HEK293 (cell line): Measurements from ENCODE around the gene LRP8.

Source experiments
- CTCF ChIA-PET: fragments of 350-600 bp; formaldehyde crosslinking; extraction: SDS; loops from one replicate; lab custom pipeline; 2021; ENCODE audit warnings: antibody characterized with exemption; lab: Yijun Ruan, JAX
- POLR2A ChIA-PET: fragments of 300-600 bp; formaldehyde crosslinking; extraction: SDS; loops from one replicate; lab custom pipeline; 2020; ENCODE audit warnings: antibody characterized with exemption, inconsistent platforms; lab: Yijun Ruan, JAX
- H3K27ac ChIP-seq: fragments of 200-500 bp; sonication (Bioruptor generic); 2 replicates; pipeline ENCODE4 v1.5.1; 2014; ENCODE audit warnings: low read depth, low read length, control low read depth, inconsistent platforms; ENCODE audit errors: extremely low read depth
- H3K36me3 ChIP-seq, 2 experiments: fragments of 200-500 bp in 1 of 2; sonication (Bioruptor generic) in 1 of 2; 1 replicate in 1 of 2; 2 replicates in 1 of 2; pipeline ENCODE4 v1.5.1; 2014 to 2017; ENCODE audit warnings: inconsistent platforms in 2 of 2, low read length in 2 of 2; ENCODE audit not compliant: control insufficient read depth in 2 of 2, insufficient read depth in 1 of 2
- H3K4me1 ChIP-seq: fragments of 200-500 bp; sonication (Bioruptor generic); 2 replicates; pipeline ENCODE4 v1.5.1; 2014; ENCODE audit warnings: mild to moderate bottlenecking, low read length, inconsistent platforms; ENCODE audit not compliant: control insufficient read depth, insufficient read depth
- H3K4me3 ChIP-seq: 2 replicates; pipeline ENCODE4 v1.5.1; 2011; ENCODE audit warnings: low read depth, mild to moderate bottlenecking, control low read depth, low read length, moderate library complexity
- H3K9me3 ChIP-seq: fragments of 200-500 bp; sonication (Bioruptor generic); 2 replicates; pipeline ENCODE4 v1.5.1; 2014; ENCODE audit warnings: low read depth, low read length, inconsistent platforms; ENCODE audit not compliant: control insufficient read depth, insufficient read depth
- GLIS2 ChIP-seq: fragments of 450-650 bp; formaldehyde crosslinking; IDR thresholded peaks from 2 replicates; pipeline ENCODE4 v1.5.1; 2016; ENCODE audit warnings: missing biosample characterization, missing genetic modification characterization
- KLF1 ChIP-seq: fragments of 450-650 bp; formaldehyde crosslinking; IDR thresholded peaks from 2 replicates; pipeline ENCODE4 v1.5.1; 2016; ENCODE audit warnings: missing biosample characterization, missing genetic modification characterization
- KLF10 ChIP-seq: fragments of 450-650 bp; IDR thresholded peaks from 2 replicates; pipeline ENCODE4 v1.5.1; 2018; ENCODE audit warnings: missing biosample characterization, mild to moderate bottlenecking, missing genetic modification characterization
- KLF9 ChIP-seq: fragments of 450-650 bp; formaldehyde crosslinking; IDR thresholded peaks from 2 replicates; pipeline ENCODE4 v1.5.1; 2016; ENCODE audit warnings: missing biosample characterization, missing genetic modification characterization, low read depth
- MYNN ChIP-seq: fragments of 450-650 bp; formaldehyde crosslinking; IDR thresholded peaks from 2 replicates; pipeline ENCODE4 v1.5.1; 2016; ENCODE audit warnings: missing biosample characterization, missing genetic modification characterization, borderline replicate concordance
- PRDM6 ChIP-seq: fragments of 450-650 bp; formaldehyde crosslinking; IDR thresholded peaks from 2 replicates; pipeline ENCODE4 v1.5.1; 2017; ENCODE audit warnings: missing biosample characterization, missing genetic modification characterization
- ZBTB11 ChIP-seq: fragments of 450-650 bp; formaldehyde crosslinking; conservative IDR thresholded peaks from 2 replicates; pipeline ENCODE4 v1.5.1; 2016; ENCODE audit warnings: low read depth, missing biosample characterization, missing genetic modification characterization
- ZBTB20 ChIP-seq: fragments of 450-650 bp; formaldehyde crosslinking; IDR thresholded peaks from 2 replicates; pipeline ENCODE4 v1.5.1; 2016; ENCODE audit warnings: missing biosample characterization, missing genetic modification characterization
- ZBTB21 ChIP-seq: fragments of 450-650 bp; formaldehyde crosslinking; IDR thresholded peaks from 2 replicates; pipeline ENCODE4 v1.5.1; 2017; ENCODE audit warnings: missing biosample characterization, missing genetic modification characterization
- ZBTB8A ChIP-seq: fragments of 450-650 bp; formaldehyde crosslinking; IDR thresholded peaks from 2 replicates; pipeline ENCODE4 v1.5.1; 2016; ENCODE audit warnings: missing biosample characterization, missing genetic modification characterization
- ZNF138 ChIP-seq: fragments of 450-650 bp; formaldehyde crosslinking; IDR thresholded peaks from 2 replicates; pipeline ENCODE4 v1.5.1; 2016; ENCODE audit warnings: missing biosample characterization, missing genetic modification characterization, borderline replicate concordance
- ZNF155 ChIP-seq: fragments of 450-650 bp; formaldehyde crosslinking; IDR thresholded peaks from 2 replicates; pipeline ENCODE4 v1.5.1; 2016; ENCODE audit warnings: missing biosample characterization, missing genetic modification characterization
- ZNF184 ChIP-seq: fragments of 450-650 bp; IDR thresholded peaks from 2 replicates; pipeline ENCODE4 v1.5.1; 2018; ENCODE audit warnings: missing biosample characterization, mild to moderate bottlenecking, missing genetic modification characterization
- ZNF248 ChIP-seq: fragments of 450-650 bp; formaldehyde crosslinking; IDR thresholded peaks from 2 replicates; pipeline ENCODE4 v1.5.1; 2017; ENCODE audit warnings: missing biosample characterization, missing genetic modification characterization
- ZNF362 ChIP-seq: fragments of 450-650 bp; formaldehyde crosslinking; IDR thresholded peaks from 2 replicates; pipeline ENCODE4 v1.5.1; 2016; ENCODE audit warnings: missing biosample characterization, missing genetic modification characterization
- ZNF488 ChIP-seq: fragments of 450-650 bp; formaldehyde crosslinking; IDR thresholded peaks from 2 replicates; pipeline ENCODE4 v1.5.1; 2016; ENCODE audit warnings: missing biosample characterization, missing genetic modification characterization
- ZNF501 ChIP-seq: fragments of 450-650 bp; formaldehyde crosslinking; IDR thresholded peaks from 2 replicates; pipeline ENCODE4 v1.5.1; 2016; ENCODE audit warnings: missing biosample characterization, missing genetic modification characterization
- ZNF510 ChIP-seq: fragments of 450-650 bp; formaldehyde crosslinking; IDR thresholded peaks from 2 replicates; pipeline ENCODE4 v1.5.1; 2018; ENCODE audit warnings: mild to moderate bottlenecking, missing genetic modification characterization, missing biosample characterization; ENCODE audit not compliant: insufficient replicate concordance
- ZNF670 ChIP-seq: fragments of 450-650 bp; formaldehyde crosslinking; IDR thresholded peaks from 2 replicates; pipeline ENCODE4 v1.5.1; 2016; ENCODE audit warnings: missing biosample characterization, missing genetic modification characterization, low read depth
- ZNF785 ChIP-seq: fragments of 450-650 bp; formaldehyde crosslinking; IDR thresholded peaks from 2 replicates; pipeline ENCODE4 v1.5.1; 2016; ENCODE audit warnings: missing biosample characterization, missing genetic modification characterization
- ZSCAN18 ChIP-seq: fragments of 450-650 bp; formaldehyde crosslinking; IDR thresholded peaks from 2 replicates; pipeline ENCODE4 v1.5.1; 2016; ENCODE audit warnings: missing biosample characterization, missing genetic modification characterization

Gene LRP8

GRCh38 chr1:53210352-53210751, 117.5 kb downstream of the LRP8 start:
- H3K9me3 ChIP-seq: no peaks in the 10 kb centered on the region
- H3K4me3 ChIP-seq: no peak overlapping the region
- ChIA-PET CTCF (no interaction called here), POLR2A (no interaction called here)
- TF ChIP-seq MYNN (tag by site-specific recombination): no peak
- no peak for TF ChIP-seq KLF1 (tag by site-specific recombination)
- no peak for TF ChIP-seq ZBTB21 (tag by site-specific recombination)
- no peak for TF ChIP-seq GLIS2
- no peak for TF ChIP-seq PRDM6 (tag by site-specific recombination)
- TF ChIP-seq KLF9 (tag by site-specific recombination): no peak
- TF ChIP-seq ZNF488 (tag by site-specific recombination): no peak
- no peak overlapping the region for H3K27ac ChIP-seq
- no peaks in the 10 kb centered on the region for H3K4me1 ChIP-seq
- peaks cover 7 to 97% of the 10 kb centered on the region in 2 experiments for H3K36me3 ChIP-seq

GRCh38 chr1:53207726-53208125, 120.1 kb downstream of the LRP8 start:
- POLR2A ChIA-PET: no interaction called here
- H3K36me3 ChIP-seq: peaks cover 22 to 97% of the 10 kb centered on the region in 2 experiments
- H3K27ac ChIP-seq: no peak overlapping the region
- TF ChIP-seq ZBTB20 (tag by site-specific recombination): no peak
- TF ChIP-seq ZNF510: no peak
- TF ChIP-seq ZNF184 (tag by site-specific recombination): no peak
- TF ChIP-seq ZBTB11 (tag by site-specific recombination): no peak
- no peaks in the 10 kb centered on the region for H3K9me3 ChIP-seq
- H3K4me1 ChIP-seq: no peaks in the 10 kb centered on the region
- CTCF ChIA-PET: no interaction called here
- no peak overlapping the region for H3K4me3 ChIP-seq

GRCh38 chr1:53206735-53207379, 121.0 kb downstream of the LRP8 start:
- Histone ChIP-seq H3K36me3 (peaks cover 22 to 100% of the 10 kb centered on the region in 2 experiments), H3K4me3 (no peak overlapping the region), H3K27ac (no peak overlapping the region), H3K4me1 (no peaks in the 10 kb centered on the region), H3K9me3 (no peaks in the 10 kb centered on the region)
- ChIA-PET POLR2A (no interaction called here), CTCF (no interaction called here)
- TF ChIP-seq ZNF138 (tag by site-specific recombination) (no peak), PRDM6 (tag by site-specific recombination) (no peak), ZNF785 (no peak), ZNF248 (tag by site-specific recombination) (no peak), ZNF155 (tag by site-specific recombination) (no peak), ZNF670 (tag by site-specific recombination) (no peak), KLF1 (tag by site-specific recombination) (no peak), KLF10 (no peak), ZBTB8A (tag by site-specific recombination) (no peak), ZNF501 (tag by site-specific recombination) (no peak), ZSCAN18 (no peak), ZNF362 (tag by site-specific recombination) (no peak)
